Measurements from ENCODE around the gene PRMT5. TPM values are rescaled to one million over a fixed set of nuclear protein-coding genes. Genes with fewer than 3 reads are reported as not detected.

The PRMT5 gene
- total RNA-seq, 6 donors from 2014 or later, result 21.4 to 51.3 (median 39.2) TPM

DNA sequence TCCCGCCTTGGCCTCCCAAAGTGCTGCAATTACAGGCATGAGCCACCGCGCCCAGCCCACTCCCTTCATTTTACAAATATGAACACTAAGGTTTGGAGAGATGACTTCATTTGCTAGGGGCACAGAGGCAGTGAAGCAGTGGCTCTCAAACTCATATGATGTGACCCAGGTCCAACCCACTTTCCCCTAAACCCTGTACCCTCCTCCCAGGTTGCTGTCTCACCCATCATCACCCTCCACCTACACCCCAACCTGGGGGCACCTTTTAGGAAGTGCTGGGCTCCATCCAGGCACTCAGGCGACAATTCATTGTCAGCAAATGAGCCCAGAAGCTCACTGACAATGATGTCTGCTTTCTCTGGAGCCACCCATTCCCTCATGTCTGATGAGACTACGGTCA is 5.4 kb downstream of the PRMT5 start:
- no peak overlapping the region for H3K27ac ChIP-seq
- TF ChIP-seq POLR2AphosphoS5 (IDR thresholded peaks at IDR 0.05) (no peak), CTCF (IDR thresholded peaks at IDR 0.05) (no peak), EP300 (IDR thresholded peaks at IDR 0.05) (no peak), POLR2A (IDR thresholded peaks at IDR 0.05) (no peak)
- DNase-seq (no peak), ATAC-seq (ENCODE audit: low FRiP score in 2 of 2) (no peak)
- H3K4me1 ChIP-seq, result peaks cover 12 to 22% (median 16%) of the 10 kb centered on the region in 4 donors
- 95 to 98% methylated on average over 5 of the region's 5 CpGs for WGBS, 2 donors
- peaks cover 13 to 64% (median 42%) of the 10 kb centered on the region in 4 donors for H3K36me3 ChIP-seq
- no peak overlapping the region for H3K4me3 ChIP-seq
- H3K9me3 ChIP-seq, result no peaks in the 10 kb centered on the region
- no peaks in the 10 kb centered on the region for H3K27me3 ChIP-seq

DNA sequence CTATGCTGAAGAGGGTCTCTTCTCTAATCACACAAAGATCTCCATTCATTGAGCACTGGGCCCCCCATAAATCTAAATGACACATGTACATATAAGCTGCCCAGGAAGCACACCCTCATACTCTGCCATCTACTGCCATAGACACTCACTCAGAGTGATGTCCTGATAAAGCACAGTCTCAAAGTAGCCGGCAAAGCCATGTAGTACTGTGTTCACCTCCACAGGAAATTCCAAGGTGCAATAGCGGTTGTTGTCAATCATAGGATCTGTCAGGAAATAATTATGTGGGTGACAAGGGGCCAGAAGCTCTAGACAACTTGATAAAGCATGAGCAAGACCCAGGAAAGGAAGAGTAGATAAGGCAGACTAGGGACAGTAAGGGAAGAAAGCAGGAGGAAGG is 6.9 kb downstream of the PRMT5 start:
- TF ChIP-seq POLR2AphosphoS5 (IDR thresholded peaks at IDR 0.05), result no peak
- TF ChIP-seq EP300 (IDR thresholded peaks at IDR 0.05), result no peak
- TF ChIP-seq POLR2A (IDR thresholded peaks at IDR 0.05), result no peak
- no peak for TF ChIP-seq CTCF (IDR thresholded peaks at IDR 0.05)
- Histone ChIP-seq H3K9me3 (no peaks in the 10 kb centered on the region), H3K27me3 (no peaks in the 10 kb centered on the region), H3K4me1 (peaks cover 8 to 16% (median 13%) of the 10 kb centered on the region in 4 donors), H3K36me3 (peaks cover 13 to 64% (median 42%) of the 10 kb centered on the region in 4 donors), H3K4me3 (no peak overlapping the region), H3K27ac (no peak overlapping the region)
- ATAC-seq (ENCODE audit: low FRiP score in 2 of 2) (no peak), DNase-seq (no peak)
- 88 to 97% methylated on average over 2 of the region's 2 CpGs for WGBS, 2 donors

DNA sequence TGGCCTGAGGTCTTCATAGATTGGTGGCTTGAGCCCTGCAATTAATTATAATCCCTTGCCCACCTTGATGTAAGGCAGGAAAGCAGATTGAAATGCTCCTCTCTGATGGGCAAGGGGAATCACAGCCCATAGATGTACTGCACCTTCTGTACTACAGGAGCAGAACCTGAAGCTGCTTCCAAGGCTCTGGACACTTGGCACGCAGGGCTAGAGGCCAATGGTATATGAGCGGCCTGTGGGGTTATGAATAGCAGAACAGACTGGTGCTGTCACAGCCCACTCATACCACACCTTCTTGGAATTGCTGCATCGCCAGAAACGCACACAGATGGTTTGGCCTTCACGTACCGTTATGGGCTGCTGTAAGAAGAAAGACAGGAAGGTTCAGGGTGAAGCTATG is 8.5 kb downstream of the PRMT5 start:
- TF ChIP-seq POLR2AphosphoS5 (IDR thresholded peaks at IDR 0.05) (no peak), EP300 (IDR thresholded peaks at IDR 0.05) (no peak), POLR2A (IDR thresholded peaks at IDR 0.05) (no peak), CTCF (IDR thresholded peaks at IDR 0.05) (no peak)
- DNase-seq (no peak), ATAC-seq (ENCODE audit: low FRiP score in 2 of 2) (no peak)
- peaks cover 13 to 57% (median 37%) of the 10 kb centered on the region in 4 donors for H3K36me3 ChIP-seq
- no peak overlapping the region for H3K4me3 ChIP-seq
- no peaks in the 10 kb centered on the region for H3K9me3 ChIP-seq
- peaks cover 24 to 30% (median 27%) of the 10 kb centered on the region in 4 donors for H3K4me1 ChIP-seq
- H3K27me3 ChIP-seq, result no peaks in the 10 kb centered on the region
- 92 to 93% methylated on average over 6 of the region's 6 CpGs for WGBS, 2 donors
- no peak overlapping the region for H3K27ac ChIP-seq

DNA sequence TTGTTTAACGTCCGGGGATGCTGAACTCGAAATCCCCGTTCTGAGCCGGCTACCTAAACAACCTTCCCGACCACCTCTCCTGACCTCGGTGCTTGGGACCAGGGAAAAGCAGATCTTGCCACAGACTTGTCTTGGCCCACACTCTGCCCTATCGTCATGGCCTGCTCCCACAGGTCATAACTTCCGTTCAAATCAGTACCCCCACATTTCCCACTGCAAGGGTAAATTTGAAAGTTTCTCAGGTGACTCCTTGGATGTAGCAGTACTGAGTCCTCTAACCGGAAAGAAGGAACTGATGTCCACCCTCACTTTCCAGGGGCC is 9.6 kb downstream of the PRMT5 start:
- TF ChIP-seq POLR2A (IDR thresholded peaks at IDR 0.05), result peak in 1 of 4 donors; percentile 9
- no peak for TF ChIP-seq EP300 (IDR thresholded peaks at IDR 0.05)
- no peak for TF ChIP-seq CTCF (IDR thresholded peaks at IDR 0.05)
- WGBS, 2 donors, result 9 to 18% methylated on average over 4 to 10 of the region's 10 CpGs
- peak overlapping the region in 3 of 4 donors; percentile 63 to 70 (median 69) for H3K4me3 ChIP-seq

More for the DNA sequence above, 9.6 kb downstream of the PRMT5 start:
- ATAC-seq (ENCODE audit: low FRiP score in 2 of 2) (peak; percentile 5 to 54), DNase-seq (no peak)
- H3K27me3 ChIP-seq, result no peaks in the 10 kb centered on the region
- no peaks in the 10 kb centered on the region for H3K9me3 ChIP-seq
- H3K36me3 ChIP-seq, result peaks cover 13 to 49% (median 31%) of the 10 kb centered on the region in 4 donors
- H3K4me1 ChIP-seq, result peaks cover 29 to 42% (median 33%) of the 10 kb centered on the region in 4 donors
- peak overlapping the region; percentile 86 to 98 (median 96) for H3K27ac ChIP-seq

Measured in upper lobe of left lung (tissue), 6 donors.